Breast epithelium (tissue), 3 donors: ENCODE results near the gene APIP.

Experiments used
- CTCF ChIP-seq, 3 donors: fragments of 450-650 bp; IDR thresholded peaks; one replicate each; pipeline ENCODE4 v1.5.1; 2016 to 2017; ENCODE audit warnings: antibody characterized with exemption in 3 of 3, mild to moderate bottlenecking in 3 of 3, moderate library complexity in 3 of 3
- POLR2A ChIP-seq: fragments of 450-650 bp; IDR thresholded peaks from one replicate; pipeline ENCODE4 v1.6.1; 2016; ENCODE audit warnings: antibody characterized with exemption, mild to moderate bottlenecking, moderate library complexity
- POLR2AphosphoS5 ChIP-seq, 3 donors: sonication (generic); formaldehyde crosslinking; IDR thresholded peaks; one replicate each; pipeline ENCODE4 v1.6.1; 2017; ENCODE audit warnings: antibody characterized with exemption in 3 of 3

- TF ChIP-seq CTCF (IDR thresholded peaks at IDR 0.05), result no peak
- no peak for TF ChIP-seq POLR2AphosphoS5 (IDR thresholded peaks at IDR 0.05)
- no peak for TF ChIP-seq POLR2A
Measured at GRCh38 chr11:34905666-34906065, 10.5 kb downstream of the APIP start.
